ENCODE results near the gene DAZAP1. TPM values are rescaled to one million over a fixed set of nuclear protein-coding genes. Genes with fewer than 3 reads are reported as not detected.

Gene DAZAP1
- 222 and 229 TPM in 2 replicates for total RNA-seq (2021)
- percentile 82 among the genes with signal in this experiment for Bru-seq, nascent RNA
- percentile 95 among the genes with signal in this experiment for BruChase-seq, experiment 1, labeled RNA remaining after a 2-hour chase
- BruChase-seq, experiment 2, labeled RNA remaining after a 6-hour chase = percentile 93 among the genes with signal in this experiment
- long read RNA-seq, transcript DAZAP1-208 (1 exons, 3,642 nt) = minor isoform, 22 of 145 reads
- long read RNA-seq, transcript DAZAP1-205 (12 exons, 2,086 nt) = minor isoform, 10 of 145 reads
- long read RNA-seq, transcript DAZAP1-201 (12 exons, 2,160 nt) = major isoform, 69 of 145 reads
- long read RNA-seq, transcript DAZAP1-211 (12 exons, 2,157 nt) = minor isoform, 14 of 145 reads
- long read RNA-seq, partial matches to known transcripts = 12 of 145 reads
- long read RNA-seq, other reads (novel, unspliced or antisense) = 16 of 145 reads

DNA sequence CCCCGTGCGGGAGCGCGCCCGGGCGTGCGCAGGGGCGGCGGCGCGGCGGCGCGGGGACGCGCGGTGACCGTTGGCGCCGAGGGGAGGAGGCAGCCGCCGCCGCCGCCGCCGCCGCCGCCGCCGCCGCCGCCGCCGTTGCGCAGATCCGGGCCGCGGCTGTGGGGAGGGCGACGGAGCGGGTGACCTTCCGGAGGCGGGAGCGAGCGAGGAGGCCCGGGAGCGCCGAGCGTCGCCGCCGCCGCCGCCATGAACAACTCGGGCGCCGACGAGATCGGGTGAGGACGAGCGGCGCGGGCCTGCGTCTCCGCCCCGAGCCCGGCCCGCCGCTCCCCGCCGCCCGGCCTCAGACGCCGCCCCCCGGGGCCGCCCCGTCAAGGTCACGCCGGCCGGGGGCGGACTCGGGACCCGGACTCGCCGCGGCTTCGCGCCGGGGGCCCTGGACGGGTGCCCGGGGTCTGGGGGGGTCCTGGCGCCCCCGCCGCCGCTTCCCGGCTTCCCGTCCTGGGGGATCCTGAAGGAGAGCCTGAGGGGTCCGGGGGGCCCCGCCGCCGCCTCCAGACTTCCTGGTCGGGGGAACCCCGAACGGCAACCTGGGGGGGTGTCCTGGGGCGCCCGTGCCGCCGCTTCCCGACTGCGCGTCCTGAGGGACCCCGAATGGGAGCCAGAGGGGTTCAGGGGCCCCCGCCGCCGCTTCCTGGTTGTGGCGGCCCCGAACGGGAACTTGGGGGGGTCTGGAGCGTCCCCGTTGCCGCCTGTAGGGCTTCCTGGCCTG is at the start of gene DAZAP1:
DAZAP1 (plus strand) TSS at position 59 of the 772 bp plus-strand sequence; CDS start at position 247, 188 bp downstream.
- POLR2A ChIA-PET (ENCODE audit: low non-redundant PET) = interaction anchor here (0.9 kb wide), 1 partner anchor 29 kb away, joined by 13 read pairs; no protein-coding TSS in a partner anchor
- intact Hi-C loops (cut with micrococcal nuclease; ENCODE audit: unreplicated experiment) = no loop called here
- BruUV-seq (replicated peaks) = no TSS peak

GRCh38 chr19:1360126-1360817 is 47.1 kb upstream of the DAZAP1 start:
- Histone ChIP-seq H3K4me3 (ENCODE audit: low read depth, low read length, poor library complexity, severe bottlenecking) (peak overlapping the region; percentile 29), H3K4me1 (ENCODE audit: insufficient read depth, low read length, poor library complexity, severe bottlenecking) (peaks cover 54% of the 10 kb centered on the region), H3K27ac (ENCODE audit: low read depth, low read length, poor library complexity, severe bottlenecking) (peak overlapping the region; percentile 83), H3K9me3 (ENCODE audit: low read depth, low read length, poor library complexity, severe bottlenecking) (no peaks in the 10 kb centered on the region), H3K27me3 (replicated peaks; ENCODE audit: insufficient read depth, low read depth, low read length, poor library complexity) (no peaks in the 10 kb centered on the region), H3K36me3 (ENCODE audit: insufficient read depth, low read length, poor library complexity, severe bottlenecking) (peaks cover 34% of the 10 kb centered on the region)
- BruUV-seq (replicated peaks) = no TSS peak
- TF ChIP-seq EZH2 (IDR thresholded peaks at IDR 0.05; ENCODE audit: borderline replicate concordance, low read depth, low read length, poor library complexity, severe bottlenecking) (no peak), CTCF (conservative IDR thresholded peaks at IDR 0.05; ENCODE audit: low read depth, low read length) (no peak)
- intact Hi-C loops (cut with micrococcal nuclease; ENCODE audit: unreplicated experiment) = no loop called here
- peak; percentile 35 for DNase-seq (ENCODE audit: low spot score)
- POLR2A ChIA-PET (ENCODE audit: low non-redundant PET) = no interaction called here
- CTCF ChIA-PET = interaction anchor here (2.2 kb wide), 1 partner anchor 116 kb away, joined by 7 read pairs; no protein-coding TSS in a partner anchor

More for the DNA sequence above, at the start of gene DAZAP1:
- Histone ChIP-seq H3K27me3 (replicated peaks; ENCODE audit: insufficient read depth, low read depth, low read length, poor library complexity) (no peaks in the 10 kb centered on the region), H3K4me3 (ENCODE audit: low read depth, low read length, poor library complexity, severe bottlenecking) (peak within 1 kb of the TSS; percentile 97), H3K9me3 (ENCODE audit: low read depth, low read length, poor library complexity, severe bottlenecking) (no peaks in the 10 kb centered on the region), H3K36me3 (ENCODE audit: insufficient read depth, low read length, poor library complexity, severe bottlenecking) (peaks cover 21% of the 10 kb centered on the region), H3K4me1 (ENCODE audit: insufficient read depth, low read length, poor library complexity, severe bottlenecking) (peaks cover 22% of the 10 kb centered on the region), H3K27ac (ENCODE audit: low read depth, low read length, poor library complexity, severe bottlenecking) (peak within 1 kb of the TSS; percentile 98)
- no peak for DNase-seq (ENCODE audit: low spot score)
- TF ChIP-seq EZH2 (IDR thresholded peaks at IDR 0.05; ENCODE audit: borderline replicate concordance, low read depth, low read length, poor library complexity, severe bottlenecking) = no peak
- no peak for TF ChIP-seq CTCF (conservative IDR thresholded peaks at IDR 0.05; ENCODE audit: low read depth, low read length)
- CTCF ChIA-PET = no interaction called here

- ChIA-PET CTCF (interaction anchor here (2.2 kb wide), 1 partner anchor 116 kb away, joined by 7 read pairs; no protein-coding TSS in a partner anchor), POLR2A (ENCODE audit: low non-redundant PET) (no interaction called here)
- TF ChIP-seq CTCF (conservative IDR thresholded peaks at IDR 0.05; ENCODE audit: low read depth, low read length) (no peak), EZH2 (IDR thresholded peaks at IDR 0.05; ENCODE audit: borderline replicate concordance, low read depth, low read length, poor library complexity, severe bottlenecking) (no peak)
- Histone ChIP-seq H3K36me3 (ENCODE audit: insufficient read depth, low read length, poor library complexity, severe bottlenecking) (peaks cover 40% of the 10 kb centered on the region), H3K4me1 (ENCODE audit: insufficient read depth, low read length, poor library complexity, severe bottlenecking) (peaks cover 51% of the 10 kb centered on the region), H3K4me3 (ENCODE audit: low read depth, low read length, poor library complexity, severe bottlenecking) (peak overlapping the region; percentile 29), H3K27ac (ENCODE audit: low read depth, low read length, poor library complexity, severe bottlenecking) (peak overlapping the region; percentile 83), H3K27me3 (replicated peaks; ENCODE audit: insufficient read depth, low read depth, low read length, poor library complexity) (no peaks in the 10 kb centered on the region), H3K9me3 (ENCODE audit: low read depth, low read length, poor library complexity, severe bottlenecking) (no peaks in the 10 kb centered on the region)
- no TSS peak for BruUV-seq (replicated peaks)
- intact Hi-C loops (cut with micrococcal nuclease; ENCODE audit: unreplicated experiment) = no loop called here
- peak; percentile 89 for DNase-seq (ENCODE audit: low spot score)
Measured at GRCh38 chr19:1360818-1361461, 46.4 kb upstream of the DAZAP1 start.
